NCI-H1930 (cell line): ENCODE results near the gene LIPM.

Source experiments
- DNase-seq, 2 experiments: peaks; one replicate each; lab custom pipeline; 2025; lab: John Stamatoyannopoulos, UW

LIPM gene

GRCh38 chr10:88840104-88840503 lies 37.6 kb downstream of the LIPM start:
- no peak for DNase-seq

GRCh38 chr10:88840881-88841280 lies 38.4 kb downstream of the LIPM start:
- no peak for DNase-seq

GRCh38 chr10:88841316-88842111 lies 39.0 kb downstream of the LIPM start:
- no peak for DNase-seq

GRCh38 chr10:88843171-88843570 lies 40.6 kb downstream of the LIPM start:
- no peak for DNase-seq

GRCh38 chr10:88848499-88848898 lies 46.0 kb downstream of the LIPM start:
- no peak for DNase-seq

GRCh38 chr10:88849234-88849633 lies 46.7 kb downstream of the LIPM start:
- DNase-seq, result no peak

GRCh38 chr10:88850712-88851111 lies 48.2 kb downstream of the LIPM start:
- DNase-seq, result no peak

- DNase-seq, result no peak
These were observed 49.2 kb downstream of the LIPM start, which contains the start of gene ANKRD22 for GRCh38 chr10:88851706-88852105. Gene ANKRD22, minus strand, starts transcription at chr10:88851844. Its CDS starts 237 bp downstream, at chr10:88851607.

- no peak for DNase-seq
These were observed 49.8 kb downstream of the LIPM start for GRCh38 chr10:88852327-88852726.

GRCh38 chr10:88853155-88853881 lies 50.8 kb downstream of the LIPM start:
- no peak for DNase-seq

- no peak for DNase-seq
These were observed 52.2 kb downstream of the LIPM start for GRCh38 chr10:88854684-88855083.

- DNase-seq, result no peak
These were observed 55.3 kb downstream of the LIPM start for GRCh38 chr10:88857831-88858230.

- no peak for DNase-seq
These were observed 56.0 kb downstream of the LIPM start for GRCh38 chr10:88858491-88858890.

- DNase-seq, result no peak
These were observed 58.5 kb downstream of the LIPM start for GRCh38 chr10:88861036-88861435.

- DNase-seq, result no peak
These were observed 62.8 kb downstream of the LIPM start for GRCh38 chr10:88865281-88865876.

GRCh38 chr10:88866454-88866853 lies 63.9 kb downstream of the LIPM start:
- no peak for DNase-seq

- DNase-seq, result no peak
These were observed 67.6 kb downstream of the LIPM start for GRCh38 chr10:88870089-88870488.
